Bronchial epithelial cell (primary cell): ENCODE data around the gene RPS29. TPM values are rescaled to one million over a fixed set of nuclear protein-coding genes. Genes with fewer than 3 reads are reported as not detected.

Source experiments
- DNase-seq: peaks from one replicate; pipeline ENCODE4 v3.0.0-alpha.2; 2010; ENCODE audit warnings: low read depth
- FAIRE-seq: peaks from 2 replicates; lab custom pipeline; 2011; peaks lifted over from hg19 to GRCh38; lab: Jason Lieb, UNC
- H3K27me3 ChIP-seq: 2 replicates; pipeline ENCODE4 v1.5.1; 2011; ENCODE audit warnings: low read length; ENCODE audit not compliant: control insufficient read depth, insufficient read depth
- H3K36me3 ChIP-seq: 2 replicates; pipeline ENCODE4 v1.5.1; 2011; ENCODE audit warnings: low read length; ENCODE audit not compliant: control insufficient read depth, insufficient read depth
- H3K4me3 ChIP-seq: 2 replicates; pipeline ENCODE4 v1.5.1; 2011; ENCODE audit warnings: mild to moderate bottlenecking, low read depth, low read length, control low read depth
- total RNA-seq: library from RNA; depleted of rRNA; stranded (reverse); fragments of >200 nt; gene quantifications from 2 replicates; pipeline ENCODE4 v1.2.1, GENCODE V29; 2014
- TF ChIP-seq, protein P1 (sequence below): IDR thresholded peaks from 2 replicates; pipeline ENCODE4 v1.5.1; 2011; ENCODE audit warnings: mild to moderate bottlenecking, moderate library complexity, low read length, control low read depth, inconsistent platforms; ENCODE audit not compliant: insufficient read depth, severe bottlenecking

RPS29 gene
- total RNA-seq, 1 donor from 2014 or later = 1,155 TPM

- no peak for DNase-seq
- Histone ChIP-seq H3K4me3 (no peak overlapping the region), H3K27me3 (no peaks in the 10 kb centered on the region), H3K36me3 (peaks cover 12% of the 10 kb centered on the region)
- FAIRE-seq = no peak
- TF ChIP-seq, protein P1, sequence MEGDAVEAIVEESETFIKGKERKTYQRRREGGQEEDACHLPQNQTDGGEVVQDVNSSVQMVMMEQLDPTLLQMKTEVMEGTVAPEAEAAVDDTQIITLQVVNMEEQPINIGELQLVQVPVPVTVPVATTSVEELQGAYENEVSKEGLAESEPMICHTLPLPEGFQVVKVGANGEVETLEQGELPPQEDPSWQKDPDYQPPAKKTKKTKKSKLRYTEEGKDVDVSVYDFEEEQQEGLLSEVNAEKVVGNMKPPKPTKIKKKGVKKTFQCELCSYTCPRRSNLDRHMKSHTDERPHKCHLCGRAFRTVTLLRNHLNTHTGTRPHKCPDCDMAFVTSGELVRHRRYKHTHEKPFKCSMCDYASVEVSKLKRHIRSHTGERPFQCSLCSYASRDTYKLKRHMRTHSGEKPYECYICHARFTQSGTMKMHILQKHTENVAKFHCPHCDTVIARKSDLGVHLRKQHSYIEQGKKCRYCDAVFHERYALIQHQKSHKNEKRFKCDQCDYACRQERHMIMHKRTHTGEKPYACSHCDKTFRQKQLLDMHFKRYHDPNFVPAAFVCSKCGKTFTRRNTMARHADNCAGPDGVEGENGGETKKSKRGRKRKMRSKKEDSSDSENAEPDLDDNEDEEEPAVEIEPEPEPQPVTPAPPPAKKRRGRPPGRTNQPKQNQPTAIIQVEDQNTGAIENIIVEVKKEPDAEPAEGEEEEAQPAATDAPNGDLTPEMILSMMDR = no peak
These were observed 4.7 kb downstream of the RPS29 start for GRCh38 chr14:49581209-49582112.

DNA sequence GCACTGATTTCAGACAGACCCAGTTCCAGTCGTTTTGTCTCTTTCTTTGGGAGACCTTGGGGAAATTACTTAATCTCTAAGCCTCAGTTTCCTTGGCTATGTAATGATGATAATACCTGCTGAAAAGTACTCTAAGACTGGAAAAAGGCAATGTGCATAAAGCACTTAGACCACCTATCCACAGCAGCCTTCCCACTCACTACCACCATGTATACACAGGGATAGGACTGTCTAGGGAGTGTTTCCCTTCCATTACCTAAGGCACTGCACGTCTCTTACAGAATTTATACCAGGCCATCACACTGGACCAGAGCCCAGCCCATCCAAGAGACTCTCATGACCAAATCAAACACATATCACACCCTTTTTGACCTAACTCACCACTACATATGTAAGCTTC is 6.3 kb downstream of the RPS29 start:
- Histone ChIP-seq H3K4me3 (no peak overlapping the region), H3K27me3 (no peaks in the 10 kb centered on the region), H3K36me3 (peaks cover 10% of the 10 kb centered on the region)
- DNase-seq (no peak), FAIRE-seq (no peak)
- TF ChIP-seq, protein P1 = no peak

GRCh38 chr14:49578141-49578540 is 8.0 kb downstream of the RPS29 start:
- Histone ChIP-seq H3K27me3 (no peaks in the 10 kb centered on the region), H3K36me3 (peaks cover 5% of the 10 kb centered on the region), H3K4me3 (no peak overlapping the region)
- FAIRE-seq (no peak), DNase-seq (no peak)
- TF ChIP-seq, protein P1 = no peak

DNA sequence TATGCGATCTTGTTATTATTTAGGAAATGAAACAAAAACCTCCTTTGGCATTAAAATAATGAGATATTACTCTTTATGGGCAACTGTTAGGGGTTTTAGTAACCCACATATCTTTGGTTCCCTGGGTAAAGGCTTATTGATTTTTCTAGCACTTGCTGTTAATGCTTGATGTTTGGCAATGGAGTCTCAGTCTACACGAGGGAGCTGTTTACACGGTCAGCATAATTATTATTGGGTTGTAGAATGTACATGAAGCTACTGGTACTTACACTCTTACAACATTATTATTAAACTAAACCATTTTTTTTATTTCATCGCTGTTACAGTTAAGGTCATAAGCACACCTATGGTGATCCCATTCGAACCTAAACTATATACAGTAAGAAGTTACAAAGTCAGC is 12.1 kb downstream of the RPS29 start:
- TF ChIP-seq, protein P1 = no peak
- Histone ChIP-seq H3K27me3 (no peaks in the 10 kb centered on the region), H3K4me3 (no peak overlapping the region), H3K36me3 (peaks cover 4% of the 10 kb centered on the region)
- no peak for FAIRE-seq
- no peak for DNase-seq

GRCh38 chr14:49569281-49569680 is 16.9 kb downstream of the RPS29 start:
- FAIRE-seq (no peak), DNase-seq (no peak)
- no peak overlapping the region for H3K4me3 ChIP-seq
- TF ChIP-seq, protein P1 = no peak
- H3K27me3 ChIP-seq = no peaks in the 10 kb centered on the region
- H3K36me3 ChIP-seq = no peaks in the 10 kb centered on the region
